ENCODE measurements around the gene PMM1.
A peak's percentile ranks its signal among the peaks of the same experiment; 100 is the strongest.
"Not testable (repeated sequence)": the region's sequence is repeated elsewhere in the genome, so short reads cannot be mapped to it uniquely, and the experiment has no call there.

The PMM1 gene

DNA sequence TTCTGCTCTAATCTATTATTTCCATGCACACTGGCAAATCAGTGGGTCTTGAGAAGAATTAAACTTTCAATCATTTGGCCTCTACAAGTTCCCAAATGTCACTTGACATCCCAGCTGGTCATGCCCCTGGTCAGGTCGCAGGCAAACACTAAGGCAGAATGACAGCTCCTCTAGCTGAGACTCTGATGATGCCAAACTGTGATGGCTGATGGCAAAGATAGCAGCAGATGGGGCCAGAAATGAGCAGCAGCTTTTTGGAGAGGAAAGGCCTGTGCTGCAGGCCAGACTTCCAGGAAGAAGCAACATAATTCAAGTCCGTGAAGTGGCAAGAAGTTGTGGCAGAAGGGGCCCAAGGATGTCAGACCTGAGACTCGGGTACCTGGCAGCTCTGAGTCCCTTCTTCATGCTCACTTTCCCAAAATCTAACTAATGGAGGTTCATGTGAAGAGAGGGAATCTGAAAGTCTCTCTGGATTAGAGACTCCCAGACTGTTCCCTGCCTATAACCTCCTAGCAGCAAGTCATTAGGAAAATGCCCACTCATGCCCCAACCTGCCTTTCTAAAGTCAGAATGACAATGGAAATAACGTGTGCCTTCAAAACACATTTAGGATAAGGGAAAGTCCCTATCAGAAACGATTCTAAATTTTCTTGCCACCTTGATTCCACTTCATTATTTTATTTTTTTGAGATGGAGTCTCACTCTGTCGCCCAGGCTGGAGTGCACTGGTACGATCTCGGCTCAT lies 9.4 kb upstream of the PMM1 start:
- DNase-seq (ENCODE audit: low read depth): no peak
- H3K4me3 ChIP-seq (ENCODE audit: low read depth, low read length): no peak overlapping the region

DNA sequence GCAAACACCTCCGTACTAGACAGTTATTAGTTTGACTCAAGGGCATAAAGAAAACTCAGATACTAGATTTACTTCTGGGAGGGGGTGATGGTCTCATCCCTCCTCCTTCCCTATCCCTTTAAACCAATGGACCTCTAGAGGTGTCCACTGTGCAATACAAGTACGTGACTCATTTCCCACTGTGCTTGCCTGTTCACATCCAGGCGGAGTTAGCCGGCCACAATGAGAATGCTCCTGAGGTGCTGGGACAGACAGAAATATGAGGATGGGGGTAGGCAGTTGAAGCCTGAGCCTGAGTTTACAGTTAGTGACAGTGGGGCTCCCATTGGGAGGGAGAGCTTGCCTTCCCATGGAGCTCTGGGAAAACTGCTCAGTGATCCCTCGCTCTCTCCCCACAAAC lies 8.4 kb upstream of the PMM1 start:
- no peak overlapping the region for H3K4me3 ChIP-seq (ENCODE audit: low read depth, low read length)
- peak; percentile 60 for DNase-seq (ENCODE audit: low read depth)

DNA sequence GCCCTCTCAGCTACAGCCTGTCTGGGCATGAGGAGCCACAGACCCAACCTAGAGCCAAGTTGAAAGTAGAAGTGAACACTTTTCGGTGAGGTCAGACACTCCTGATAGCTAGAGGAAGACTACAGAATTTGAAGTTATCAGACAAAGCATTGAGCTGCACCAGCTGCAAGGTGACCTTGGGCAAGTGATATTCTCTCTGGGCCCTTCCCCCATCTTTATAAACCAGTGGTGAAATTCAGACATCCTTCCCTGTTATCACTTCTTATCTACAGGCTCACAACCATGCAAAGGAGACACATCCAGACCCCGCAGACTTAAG lies 8.0 kb upstream of the PMM1 start:
- no peak overlapping the region for H3K4me3 ChIP-seq (ENCODE audit: low read depth, low read length)
- DNase-seq (ENCODE audit: low read depth): no peak

- DNase-seq (ENCODE audit: low read depth): no peak
- no peak overlapping the region for H3K4me3 ChIP-seq (ENCODE audit: low read depth, low read length)
Measured at GRCh38 chr22:41596776-41597634, 7.4 kb upstream of the PMM1 start.

DNA sequence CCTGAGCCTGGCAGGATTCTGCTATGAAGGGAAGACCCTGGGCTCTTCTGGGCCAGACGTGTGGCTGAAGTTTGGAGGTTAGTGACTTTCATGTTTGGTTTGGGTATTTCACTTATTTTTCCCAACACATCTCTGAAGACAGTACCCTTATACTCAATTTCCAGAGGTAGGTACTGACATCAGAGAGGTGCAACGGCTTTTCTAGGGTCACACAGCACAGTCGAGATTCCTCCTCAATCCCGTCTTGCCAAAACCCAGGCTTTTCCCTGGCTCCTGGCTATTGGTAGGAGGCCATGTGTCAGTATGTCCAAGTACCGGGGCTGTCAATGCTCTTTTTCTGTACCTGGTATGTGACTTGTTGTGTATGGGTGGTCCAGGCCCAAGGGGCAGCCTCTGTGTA lies 6.1 kb upstream of the PMM1 start:
- DNase-seq (ENCODE audit: low read depth): no peak
- no peak overlapping the region for H3K4me3 ChIP-seq (ENCODE audit: low read depth, low read length)

DNA sequence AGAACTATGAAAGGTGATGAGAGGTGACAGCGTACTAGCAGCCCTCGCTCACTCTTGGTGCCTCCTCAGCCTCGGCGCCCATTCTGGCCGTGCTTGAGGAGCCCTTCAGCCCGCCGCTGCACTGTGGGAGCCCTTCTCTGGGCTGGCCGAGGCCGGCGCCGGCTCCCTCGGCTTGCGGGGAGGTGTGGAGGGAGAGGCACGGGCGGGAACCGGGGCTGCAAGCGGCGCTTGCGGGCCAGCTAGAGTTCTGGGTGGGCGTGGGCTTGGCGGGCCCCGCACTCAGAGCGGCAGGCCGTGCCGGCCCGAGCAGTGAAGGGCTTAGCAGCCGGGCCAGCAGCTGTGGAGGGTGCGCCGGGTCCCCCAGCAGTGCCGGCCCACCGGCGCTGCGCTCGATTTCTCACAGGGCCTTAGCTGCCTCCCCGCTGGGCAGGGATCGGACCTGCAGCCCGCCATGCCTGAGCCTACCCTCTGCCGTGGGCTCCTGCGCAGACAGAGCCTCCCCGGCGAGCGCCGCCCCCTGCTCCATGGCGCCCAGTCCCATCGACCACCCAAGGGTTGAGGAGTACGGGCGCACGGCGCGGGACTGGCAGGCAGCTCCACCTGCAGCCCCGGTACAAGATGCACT lies 3.8 kb upstream of the PMM1 start:
- DNase-seq (ENCODE audit: low read depth); H3K4me3 ChIP-seq (ENCODE audit: low read depth, low read length): not testable (repeated sequence)

DNA sequence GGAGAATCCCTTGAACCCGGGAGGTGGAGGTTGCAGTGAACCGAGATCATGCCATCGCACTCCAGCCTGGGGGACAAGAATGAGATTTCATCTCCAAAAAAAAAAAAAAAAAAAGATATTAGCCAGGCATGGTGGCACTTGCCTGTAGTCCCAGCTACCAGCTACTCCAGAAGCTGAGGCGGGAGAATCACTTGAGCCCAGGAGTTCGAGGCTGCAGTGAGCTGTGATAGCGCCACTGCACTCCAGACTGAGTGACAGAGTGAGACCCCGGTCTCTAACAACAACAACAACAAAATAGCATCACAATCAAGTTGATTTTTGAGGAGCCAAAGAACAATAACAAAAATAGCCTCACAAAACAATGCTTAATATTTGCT lies 2.3 kb downstream of the PMM1 start:
- no peak for DNase-seq (ENCODE audit: low read depth)
- no peak overlapping the region for H3K4me3 ChIP-seq (ENCODE audit: low read depth, low read length)

DNA sequence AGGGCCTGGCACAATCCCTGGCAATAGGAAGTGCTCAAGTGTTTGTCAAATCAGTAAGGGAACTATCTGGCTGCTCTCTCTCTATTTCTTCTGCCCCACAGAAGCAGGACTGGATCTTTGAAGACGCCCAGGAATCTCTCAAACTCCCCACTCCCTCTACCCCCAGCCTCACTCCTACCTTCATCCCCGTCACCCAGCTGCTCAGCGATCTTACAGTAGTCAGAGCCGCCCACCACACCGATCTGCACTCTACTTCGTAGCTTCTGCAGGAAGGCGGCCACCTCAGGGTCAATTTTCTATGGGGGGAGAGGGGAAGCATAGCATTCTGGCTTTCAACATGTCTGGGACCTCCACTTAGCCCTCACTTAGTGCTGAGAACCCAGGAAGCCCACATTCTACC lies 3.7 kb downstream of the PMM1 start:
- no peak overlapping the region for H3K4me3 ChIP-seq (ENCODE audit: low read depth, low read length)
- DNase-seq (ENCODE audit: low read depth): no peak

GRCh38 chr22:41584881-41585280 lies 4.8 kb downstream of the PMM1 start:
- DNase-seq (ENCODE audit: low read depth): no peak
- H3K4me3 ChIP-seq (ENCODE audit: low read depth, low read length): no peak overlapping the region

DNA sequence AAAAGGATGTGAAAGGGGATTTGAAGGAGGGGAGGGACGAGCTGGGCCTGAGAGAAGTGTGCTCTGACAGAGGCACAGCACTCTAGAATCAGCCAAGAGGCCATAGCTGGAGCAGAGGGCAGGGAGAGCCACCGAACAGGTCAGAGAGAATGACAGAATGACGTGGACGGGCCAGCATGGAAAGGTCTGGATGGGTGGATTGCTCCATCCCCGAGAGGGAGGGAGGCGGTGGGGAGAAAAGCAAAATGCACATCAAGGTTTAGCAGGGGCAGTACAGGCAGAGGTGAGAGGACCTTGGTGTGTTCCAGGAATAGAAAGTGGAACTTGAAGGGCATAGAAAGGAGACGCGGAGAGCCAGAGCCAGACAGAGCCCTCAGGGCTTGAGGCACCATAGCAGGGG lies 6.9 kb downstream of the PMM1 start:
- no peak overlapping the region for H3K4me3 ChIP-seq (ENCODE audit: low read depth, low read length)
- no peak for DNase-seq (ENCODE audit: low read depth)

DNA sequence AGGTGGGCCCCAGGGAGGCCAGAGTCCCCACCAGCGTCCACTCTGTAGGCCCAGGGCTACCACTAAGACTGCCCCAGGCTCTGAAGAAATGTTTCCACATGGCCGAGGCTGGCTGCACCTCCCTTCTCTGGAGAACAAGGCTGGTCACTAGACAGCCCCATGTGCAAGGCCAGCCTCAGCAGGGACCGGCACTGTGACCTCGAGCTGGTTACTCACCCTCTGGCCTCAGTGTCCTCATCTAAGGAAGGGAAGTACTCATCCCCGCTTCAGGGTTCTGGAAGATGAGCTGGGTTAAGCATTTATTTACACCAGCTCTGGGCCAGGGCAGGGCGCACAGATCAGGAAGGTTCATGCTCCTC lies 9.7 kb downstream of the PMM1 start:
- DNase-seq (ENCODE audit: low read depth): no peak
- H3K4me3 ChIP-seq (ENCODE audit: low read depth, low read length): no peak overlapping the region

- H3K4me3 ChIP-seq (ENCODE audit: low read depth, low read length): no peak overlapping the region
- no peak for DNase-seq (ENCODE audit: low read depth)
Measured at GRCh38 chr22:41579297-41579996, 10.2 kb downstream of the PMM1 start.

- H3K4me3 ChIP-seq (ENCODE audit: low read depth, low read length): no peak overlapping the region
- DNase-seq (ENCODE audit: low read depth): no peak
Measured at GRCh38 chr22:41578818-41579217, 10.8 kb downstream of the PMM1 start.

- no peak for DNase-seq (ENCODE audit: low read depth)
- H3K4me3 ChIP-seq (ENCODE audit: low read depth, low read length): no peak overlapping the region
Measured at GRCh38 chr22:41578114-41578513, 11.5 kb downstream of the PMM1 start.

- DNase-seq (ENCODE audit: low read depth): no peak
Measured at GRCh38 chr22:41576877-41577276, 12.8 kb downstream of the PMM1 start.

DNA sequence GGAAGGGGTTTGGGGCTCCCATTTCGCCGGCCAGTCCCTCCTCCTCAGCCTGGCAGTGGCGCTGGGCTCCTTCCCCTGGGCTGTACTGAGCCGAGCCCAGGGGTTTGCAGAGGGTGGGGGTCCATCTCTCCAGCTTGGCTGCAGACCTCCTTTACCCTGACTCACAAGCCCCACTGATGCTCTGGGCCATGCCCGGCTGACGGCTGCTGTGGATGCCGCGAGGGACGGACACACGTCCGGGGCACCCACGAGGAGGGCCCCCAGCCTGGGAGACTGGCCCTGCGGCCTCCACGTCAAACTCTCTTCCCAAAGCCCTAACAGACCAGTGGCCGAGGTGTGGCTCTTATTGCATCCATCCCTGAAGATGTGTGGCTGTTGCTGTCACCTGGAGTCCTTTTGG lies 14.1 kb downstream of the PMM1 start:
- no peak for DNase-seq (ENCODE audit: low read depth)
- no peak overlapping the region for H3K4me3 ChIP-seq (ENCODE audit: low read depth, low read length)

More at GRCh38 chr22:41576877-41577276, 12.8 kb downstream of the PMM1 start:
- H3K4me3 ChIP-seq (ENCODE audit: low read depth, low read length): no peak overlapping the region

DNA sequence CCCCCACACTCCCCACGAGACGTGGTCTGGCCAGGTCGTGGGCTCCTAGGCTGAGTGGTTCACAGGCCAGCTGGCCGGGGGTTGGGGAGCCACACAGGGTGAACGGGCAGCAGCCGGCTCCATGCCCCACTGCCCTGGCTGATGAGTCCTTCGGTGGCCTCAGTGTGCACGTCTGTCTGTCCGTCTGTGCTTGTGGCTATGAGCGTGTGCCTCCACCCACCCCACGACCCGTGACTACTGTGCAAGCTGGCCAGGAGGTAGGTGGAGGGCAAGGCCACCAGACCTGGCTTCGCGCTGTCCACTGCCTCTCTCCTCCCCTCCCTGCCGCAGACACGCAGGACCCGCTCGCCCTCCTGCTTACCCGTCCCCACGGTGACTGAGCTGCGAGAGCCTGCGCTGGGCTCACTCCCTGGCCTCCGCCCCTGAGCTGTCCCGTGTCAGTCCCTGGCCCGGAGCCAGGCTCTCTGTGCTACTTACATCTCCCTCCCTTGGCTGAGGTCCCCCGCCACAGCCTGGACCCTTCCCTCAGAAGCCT lies 14.7 kb downstream of the PMM1 start:
- no peak for DNase-seq (ENCODE audit: low read depth)
- H3K4me3 ChIP-seq (ENCODE audit: low read depth, low read length): no peak overlapping the region

GRCh38 chr22:41573677-41574076 lies 16.0 kb downstream of the PMM1 start:
- no peak for DNase-seq (ENCODE audit: low read depth)
- H3K4me3 ChIP-seq (ENCODE audit: low read depth, low read length): no peak overlapping the region

DNA sequence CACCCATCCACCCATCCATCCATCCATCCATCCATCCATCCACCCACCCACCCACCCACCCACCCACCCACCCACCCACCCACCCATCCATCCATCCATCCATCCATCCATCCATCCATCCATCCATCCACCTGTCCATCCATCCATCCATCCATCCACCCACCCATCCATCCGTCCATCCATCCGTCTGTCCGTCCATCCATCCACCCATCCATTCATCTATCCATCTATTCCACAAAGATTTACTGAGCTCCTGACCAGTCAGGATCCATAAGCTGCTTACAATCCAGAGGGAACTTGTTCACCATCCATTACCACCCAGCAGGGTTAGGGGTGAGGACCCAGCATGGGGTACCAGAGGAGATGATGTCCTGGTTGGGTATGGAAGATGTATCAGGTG lies 17.3 kb downstream of the PMM1 start:
- not testable (repeated sequence) for DNase-seq (ENCODE audit: low read depth); H3K4me3 ChIP-seq (ENCODE audit: low read depth, low read length)

- H3K4me3 ChIP-seq (ENCODE audit: low read depth, low read length): no peak overlapping the region
- no peak for DNase-seq (ENCODE audit: low read depth)
Measured at GRCh38 chr22:41571786-41572185, 17.9 kb downstream of the PMM1 start.

Measured in skeletal muscle cell (primary cell).